LNCaP clone FGC (cell line): Measurements from ENCODE around the gene EFNA3.
A peak's percentile ranks its signal among the peaks of the same experiment; 100 is the strongest.

Source experiments
- DNase-seq: peaks from one replicate; pipeline ENCODE4 v3.0.0-alpha.2; 2011; ENCODE audit warnings: low read depth
- H3K4me3 ChIP-seq: 2 replicates; pipeline ENCODE4 v1.5.1; 2011; ENCODE audit warnings: mild to moderate bottlenecking, low read depth, low read length, control low read depth
- TF ChIP-seq, protein P1 (sequence below): IDR thresholded peaks from 2 replicates; pipeline ENCODE4 v1.5.1; 2012; ENCODE audit warnings: mild to moderate bottlenecking; ENCODE audit not compliant: control insufficient read depth, insufficient read depth; ENCODE audit errors: extremely low read depth

The EFNA3 gene

GRCh38 chr1:155079487-155080311 is 1.1 kb downstream of the EFNA3 start:
- no peak for DNase-seq
- TF ChIP-seq, protein P1, sequence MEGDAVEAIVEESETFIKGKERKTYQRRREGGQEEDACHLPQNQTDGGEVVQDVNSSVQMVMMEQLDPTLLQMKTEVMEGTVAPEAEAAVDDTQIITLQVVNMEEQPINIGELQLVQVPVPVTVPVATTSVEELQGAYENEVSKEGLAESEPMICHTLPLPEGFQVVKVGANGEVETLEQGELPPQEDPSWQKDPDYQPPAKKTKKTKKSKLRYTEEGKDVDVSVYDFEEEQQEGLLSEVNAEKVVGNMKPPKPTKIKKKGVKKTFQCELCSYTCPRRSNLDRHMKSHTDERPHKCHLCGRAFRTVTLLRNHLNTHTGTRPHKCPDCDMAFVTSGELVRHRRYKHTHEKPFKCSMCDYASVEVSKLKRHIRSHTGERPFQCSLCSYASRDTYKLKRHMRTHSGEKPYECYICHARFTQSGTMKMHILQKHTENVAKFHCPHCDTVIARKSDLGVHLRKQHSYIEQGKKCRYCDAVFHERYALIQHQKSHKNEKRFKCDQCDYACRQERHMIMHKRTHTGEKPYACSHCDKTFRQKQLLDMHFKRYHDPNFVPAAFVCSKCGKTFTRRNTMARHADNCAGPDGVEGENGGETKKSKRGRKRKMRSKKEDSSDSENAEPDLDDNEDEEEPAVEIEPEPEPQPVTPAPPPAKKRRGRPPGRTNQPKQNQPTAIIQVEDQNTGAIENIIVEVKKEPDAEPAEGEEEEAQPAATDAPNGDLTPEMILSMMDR, result no peak
- H3K4me3 ChIP-seq, result peak overlapping the region; percentile 65

DNA sequence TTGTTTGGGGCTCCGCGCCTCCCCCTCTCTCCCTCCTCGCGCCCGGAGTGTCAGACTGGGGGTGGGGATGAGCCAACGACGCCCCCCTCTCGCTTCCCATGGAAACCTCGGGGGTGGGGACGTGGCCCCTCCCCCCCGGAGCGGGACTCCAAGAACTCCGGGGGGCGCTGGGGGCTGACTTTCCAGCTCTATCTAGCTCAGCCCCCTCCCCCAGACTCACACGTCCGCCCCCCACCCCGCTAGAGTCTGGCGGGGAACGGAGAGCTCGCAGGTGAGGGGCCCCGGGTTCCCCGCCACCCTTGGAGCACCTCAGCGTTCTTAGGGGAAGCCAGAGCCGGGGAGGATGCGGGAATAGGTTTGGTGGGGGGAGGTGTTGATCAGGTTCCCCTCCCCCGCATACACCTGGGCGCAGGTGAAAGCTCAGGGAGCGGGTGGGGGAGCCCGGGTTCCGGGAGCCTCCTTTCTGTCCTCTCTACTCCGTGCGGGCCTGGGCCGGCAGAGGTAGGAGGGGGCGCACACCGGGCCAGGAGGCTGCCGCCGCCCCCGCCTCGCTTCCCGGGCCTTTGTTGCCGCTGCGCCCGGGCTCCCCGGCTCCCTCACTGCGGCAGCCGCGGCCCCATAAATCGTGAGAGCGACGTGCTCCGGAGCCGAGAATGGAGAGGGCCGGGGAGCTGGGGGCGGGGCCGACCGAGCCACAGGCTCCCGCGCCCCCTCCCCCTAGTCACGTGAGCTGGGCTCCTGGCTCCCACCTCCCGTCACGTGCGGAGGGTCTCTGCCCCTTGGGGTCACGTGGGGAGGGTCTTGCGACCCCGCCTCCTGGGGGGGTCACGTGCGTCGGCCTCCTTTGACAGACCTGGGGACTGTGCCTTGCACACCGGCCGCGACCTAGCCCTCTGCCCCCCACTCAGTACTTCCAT is 1.9 kb downstream of the EFNA3 start:
- TF ChIP-seq, protein P1, result no peak
- peak overlapping the region; percentile 65 for H3K4me3 ChIP-seq
- DNase-seq, result no peak

- TF ChIP-seq, protein P1, result no peak
- no peak for DNase-seq
- H3K4me3 ChIP-seq, result peak overlapping the region; percentile 65
These were observed 3.0 kb downstream of the EFNA3 start for GRCh38 chr1:155081472-155082300.

DNA sequence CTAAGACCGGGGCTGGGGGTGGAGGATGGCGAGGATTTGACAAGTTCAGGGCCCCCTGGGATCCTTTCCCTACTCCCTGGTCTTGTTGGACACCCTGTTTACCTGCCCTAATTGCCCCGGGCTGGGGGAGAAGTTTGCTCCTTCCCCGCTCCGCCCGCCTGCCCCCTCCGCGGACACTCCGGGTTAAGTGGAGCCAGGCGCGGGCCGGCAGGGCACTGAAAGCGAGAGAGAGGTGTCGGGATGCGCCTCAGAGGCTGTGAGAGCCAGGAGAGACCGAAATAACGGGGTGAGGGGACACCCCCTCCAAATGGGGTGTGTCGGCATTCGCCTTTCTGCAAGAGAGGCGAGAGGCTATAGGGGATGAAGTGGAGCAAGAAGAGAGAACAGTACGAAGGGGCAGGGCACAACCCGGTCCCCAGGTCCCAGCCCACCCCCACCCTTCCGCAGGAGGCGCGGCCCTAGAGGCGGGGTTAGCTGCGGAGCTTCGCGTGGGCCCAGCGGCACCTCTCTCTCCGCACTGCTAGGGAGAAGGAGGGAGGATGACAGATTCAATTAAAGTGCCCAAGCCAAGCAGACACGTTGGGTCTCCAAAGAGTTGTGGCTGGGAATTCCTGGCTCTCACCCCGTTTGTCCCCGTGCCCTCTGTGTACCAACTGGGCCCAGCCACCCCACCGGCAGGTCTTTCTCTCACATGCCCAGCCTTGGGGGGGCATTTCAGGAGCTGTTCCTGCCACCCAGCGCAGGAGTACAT is 3.8 kb downstream of the EFNA3 start:
- TF ChIP-seq, protein P1, result no peak
- no peak for DNase-seq
- H3K4me3 ChIP-seq, result peak overlapping the region; percentile 27

GRCh38 chr1:155083052-155083541 is 4.5 kb downstream of the EFNA3 start:
- TF ChIP-seq, protein P1, result no peak
- peak; percentile 63 for DNase-seq
- peak overlapping the region; percentile 27 for H3K4me3 ChIP-seq
